Heart left ventricle (tissue), 16 donors: ENCODE results near the gene TRAF2. TPM values are rescaled to one million over a fixed set of nuclear protein-coding genes. Genes with fewer than 3 reads are reported as not detected.
"Not testable (repeated sequence)": the region's sequence is repeated elsewhere in the genome, so short reads cannot be mapped to it uniquely, and the experiment has no call there.

Experiments
- ATAC-seq, 4 donors: fragments of 200-7000 bp; cut with Tn5 transposase; one replicate each; pipeline ENCODE4 v1.9.1; 2020 to 2022; ENCODE audit warnings: moderate library complexity in 4 of 4, mild to moderate bottlenecking in 3 of 4, moderate number of reproducible peaks in 1 of 4
- DNase-seq, 5 donors: peaks; one replicate each; pipeline ENCODE4 v3.0.0-alpha.2; 2020
- H3K27ac ChIP-seq, 12 donors: fragments of 200-600 bp; sonication (generic) in 4 of 12; one replicate each; pipeline versions ENCODE4 v1.5.0 to v1.8.0; 2016 to 2022; ENCODE audit warnings: mild to moderate bottlenecking in 2 of 12
- H3K27me3 ChIP-seq, 9 donors: fragments of 200-600 bp; sonication (generic) in 2 of 9; one replicate each; pipeline versions ENCODE4 v1.5.1 to v1.8.0; 2016 to 2022; ENCODE audit warnings: mild to moderate bottlenecking in 3 of 9
- H3K36me3 ChIP-seq, 9 donors: fragments of 200-600 bp; sonication (generic) in 2 of 9; one replicate each; pipeline versions ENCODE4 v1.5.0 to v1.8.0; 2018 to 2022; ENCODE audit warnings: mild to moderate bottlenecking in 2 of 9
- H3K4me1 ChIP-seq, 12 donors: fragments of 200-600 bp; sonication (generic) in 4 of 12; one replicate each; pipeline versions ENCODE4 v1.5.0 to v1.8.0; 2016 to 2022; ENCODE audit warnings: mild to moderate bottlenecking in 3 of 12
- H3K4me3 ChIP-seq, 12 donors: fragments of 200-600 bp; sonication (generic) in 4 of 12; one replicate each; pipeline versions ENCODE4 v1.5.0 to v1.8.0; 2017 to 2022; ENCODE audit warnings: mild to moderate bottlenecking in 9 of 12, moderate library complexity in 4 of 12
- H3K9me3 ChIP-seq, 12 donors: fragments of 200-600 bp; sonication (generic) in 4 of 12; one replicate each; pipeline versions ENCODE4 v1.5.0 to v1.8.0; 2016 to 2022; ENCODE audit warnings: mild to moderate bottlenecking in 1 of 12
- CTCF ChIP-seq, 12 donors: fragments of 200-600 bp; sonication (generic) in 4 of 12; IDR thresholded peaks; one replicate each; pipeline versions ENCODE4 v1.5.0 to v1.8.0; 2018 to 2022; ENCODE audit warnings: antibody characterized with exemption in 12 of 12, mild to moderate bottlenecking in 5 of 12
- POLR2A ChIP-seq, 2 donors: fragments of 450-650 bp; IDR thresholded peaks; one replicate each; pipeline ENCODE4 v1.6.1; 2017; ENCODE audit warnings: antibody characterized with exemption in 2 of 2, mild to moderate bottlenecking in 2 of 2, moderate library complexity in 2 of 2
- WGBS, 4 donors: extraction: QIAGEN DNeasy Blood & Tissue Kit in 2 of 4; methylation state at CpG; one replicate each; pipeline versions ENCODE4 v1.1.5 to v1.1.7; 2013 to 2018; 5-methylcytosine and 5-hydroxymethylcytosine counted together
- intact Hi-C, 10 donors: fragments of 100-400 bp; cut with DNase I; formaldehyde crosslinking; loops; one replicate each; pipeline versions ENCODE4 v1.11.1 to v1.14.2; 2022
- long read RNA-seq, 3 donors: library from polyadenylated mRNA; unstranded; transcript quantifications; one replicate each; pipeline ENCODE4 v2.0.0, GENCODE V29; 2020 to 2021
- polyA plus RNA-seq, 2 donors: library from polyadenylated mRNA; stranded (reverse); fragments of 200-250 nt; gene quantifications; one replicate each; pipeline ENCODE4 v1.2.3, GENCODE V29; 2013
- total RNA-seq, 9 donors: library from RNA; depleted of rRNA in 2 of 9; stranded (reverse); fragments of >200 nt in 2 of 9; fragmentation: NEBNext Ultra II Directional in 3 of 9; extraction: Animal tissue kit (Norgen Biotek cat#: 25700) in 3 of 9; gene quantifications; one replicate each; pipeline versions ENCODE4 v1.1.0 to v1.2.4, GENCODE V29; 2016 to 2023
- donor health status: ischemic (EF 13 %, LVEDD 7.1; RV severe dilation, severe dysfunction).
- donor health status: healthy with polysubstance abuse.
- donor health status: DM: no; HTN: yes; CAD: no.
- donor health status: DM: no; HTN: no; CAD: no.
- donor health status: ischemic (EF 25% LVEDD 6.9; RV normal size, moderate dysfunction).
- donor health status: ischemic (EF 25% LVEDD 5.7; RV mildly dilated, moderate dysfunction).
- donor health status: healthy.
- donor health status: DM: yes; HTN: yes; CAD: no.
- donor health status: ischemic (EF 35%, LVEDD 5.7; RV mildly dilated, moderate dysfunction).
- donor health status: nonischemic (EF 11% LVEDD 7.7; RV severe dilation, severe dysfunction).
- donor health status: DM: yes; HTN: yes; CAD: no.
- donor health status: PGD.
- donor health status: ischemic (EF 29% LVEDD 5.4; RV normal size, mild dysfunction).
- donor health status: nonischemic (EF 23%, LVEDD 6.1; RV moderate dilation, normal function).

TRAF2 gene
- total RNA-seq (10 to 100 TPM in 3 of 9 donors, 1 to 10 TPM in 6; 6.3 to 14.7 (median 9.1) TPM), polyA plus RNA-seq (10 to 100 TPM; 10.6 to 28.3 TPM)
- long read RNA-seq, donor 1, transcript TRAF2-201 (11 exons, 2,264 nt) = major isoform, 5 of 9 reads
- long read RNA-seq, donor 1, partial matches to known transcripts = 1 of 9 reads
- long read RNA-seq, donor 1, other reads (novel, unspliced or antisense) = 3 of 9 reads
- long read RNA-seq, donor 2, transcript TRAF2-201 (11 exons, 2,264 nt) = major isoform, 24 of 65 reads
- long read RNA-seq, donor 2, partial matches to known transcripts = 14 of 65 reads
- long read RNA-seq, donor 2, other reads (novel, unspliced or antisense) = 27 of 65 reads
- long read RNA-seq, donor 3, partial matches to known transcripts = 9 of 19 reads
- long read RNA-seq, donor 3, other reads (novel, unspliced or antisense) = 6 of 19 reads

DNA sequence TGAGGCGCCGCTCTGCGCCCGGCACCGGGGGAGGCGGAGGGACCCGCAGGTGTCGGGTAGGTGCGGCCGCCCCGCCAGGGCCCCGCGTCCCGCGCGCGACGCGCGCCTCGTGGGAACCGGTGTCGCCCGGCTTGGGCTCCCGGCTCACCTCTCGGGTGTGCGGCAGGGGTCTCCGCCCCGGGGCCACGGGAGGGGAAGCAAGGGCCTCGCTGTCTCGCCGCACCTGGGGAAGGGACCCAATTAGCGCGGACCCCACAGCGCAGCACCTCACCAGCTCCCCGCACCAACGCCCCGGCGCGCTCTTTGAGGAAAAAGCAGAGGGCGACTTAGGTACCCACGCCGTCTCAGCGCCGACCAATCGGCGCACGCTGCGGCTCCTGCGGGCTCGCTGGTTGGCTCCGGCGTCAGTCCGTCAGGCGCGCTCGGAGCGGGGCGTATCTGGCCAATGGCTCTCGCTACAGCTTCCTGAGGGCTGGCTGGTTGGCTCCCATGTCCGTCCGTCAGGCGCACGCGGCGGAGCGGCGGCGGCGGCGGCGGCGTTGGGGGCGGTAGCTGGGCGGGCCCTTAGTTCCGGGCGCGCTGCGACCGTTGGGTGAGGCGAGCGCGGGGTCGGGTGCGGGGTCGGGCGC, at the start of gene TRAF2:
Gene TRAF2, plus strand, starts transcription at position 567 of the 629 bp plus-strand sequence. CDS start 12,225 bp downstream, outside the sequence.
- intact Hi-C loops = loop anchor here in 7 of 10 donors (1.0 to 10.0 kb wide), 8 partner anchors 36 to 139 kb away; partner anchors contain the start of genes PHPT1 (in 3 of the 7), ABCA2 (in 1 of the 7) and FBXW5 (in 1 of the 7)
- ATAC-seq (peak; percentile 98 to 99 (median 98)), DNase-seq (peak; percentile 98 to 99 (median 99))
- WGBS, 4 donors = 0 to 1% (median 0%) methylated on average over 29 to 88 of the region's 88 CpGs
- Histone ChIP-seq H3K4me1 (peaks cover 5 to 56% (median 34%) of the 10 kb centered on the region in 12 donors), H3K27me3 (no peaks in the 10 kb centered on the region), H3K27ac (peak within 1 kb of the TSS in 11 of 12 donors; percentile 73 to 93 (median 87)), H3K36me3 (peaks cover 0 to 11% (median 0%) of the 10 kb centered on the region in 9 donors), H3K9me3 (no peaks in the 10 kb centered on the region), H3K4me3 (peak within 1 kb of the TSS; percentile 73 to 93 (median 84))
- TF ChIP-seq POLR2A (IDR thresholded peaks at IDR 0.05) = peak in 1 of 2 donors; percentile 85
- TF ChIP-seq CTCF (IDR thresholded peaks at IDR 0.05) = no peak

DNA sequence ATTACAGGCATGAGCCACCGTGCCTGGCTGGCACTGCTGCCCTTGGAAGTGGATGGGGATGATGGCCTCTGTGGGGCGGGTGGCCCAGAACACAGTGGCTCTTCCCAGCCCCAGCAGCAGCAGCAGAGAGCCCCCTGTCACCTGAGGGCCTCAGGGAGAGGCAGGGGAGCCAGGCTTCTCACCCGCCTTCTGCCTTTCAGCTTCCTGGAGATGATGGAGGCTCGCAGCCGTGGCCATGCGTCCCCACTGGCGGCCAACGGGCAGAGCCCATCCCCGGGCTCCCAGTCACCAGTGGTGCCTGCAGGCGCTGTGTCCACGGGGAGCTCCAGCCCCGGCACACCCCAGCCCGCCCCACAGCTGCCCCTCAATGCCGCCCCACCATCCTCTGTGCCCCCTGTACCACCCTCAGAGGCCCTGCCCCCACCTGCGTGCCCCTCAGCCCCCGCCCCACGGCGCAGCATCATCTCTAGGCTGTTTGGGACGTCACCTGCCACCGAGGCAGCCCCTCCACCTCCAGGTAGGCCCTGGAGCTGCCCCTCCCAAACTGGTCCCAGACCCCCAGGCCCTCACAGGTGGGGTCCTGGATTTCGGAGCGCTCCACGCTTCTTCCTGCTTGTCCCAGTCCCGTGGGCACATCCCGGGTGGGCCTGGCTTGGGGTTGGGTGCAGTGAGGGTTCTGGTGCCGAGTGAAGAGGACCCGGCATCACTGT, 49.0 kb upstream of the TRAF2 start:
- Histone ChIP-seq H3K27ac (no peak overlapping the region), H3K4me3 (no peak overlapping the region), H3K9me3 (no peaks in the 10 kb centered on the region), H3K27me3 (no peaks in the 10 kb centered on the region), H3K4me1 (peaks cover 0 to 19% (median 9%) of the 10 kb centered on the region in 12 donors), H3K36me3 (peaks cover 0 to 66% (median 29%) of the 10 kb centered on the region in 9 donors)
- no peak for TF ChIP-seq POLR2A (IDR thresholded peaks at IDR 0.05)
- ATAC-seq (no peak), DNase-seq (no peak)
- 85 to 93% (median 91%) methylated on average over 8 to 27 of the region's 27 CpGs for WGBS, 4 donors
- intact Hi-C loops = loop anchor here in 1 of 10 donors (5.0 kb wide), 1 partner anchor 35 kb away; no protein-coding TSS in a partner anchor

DNA sequence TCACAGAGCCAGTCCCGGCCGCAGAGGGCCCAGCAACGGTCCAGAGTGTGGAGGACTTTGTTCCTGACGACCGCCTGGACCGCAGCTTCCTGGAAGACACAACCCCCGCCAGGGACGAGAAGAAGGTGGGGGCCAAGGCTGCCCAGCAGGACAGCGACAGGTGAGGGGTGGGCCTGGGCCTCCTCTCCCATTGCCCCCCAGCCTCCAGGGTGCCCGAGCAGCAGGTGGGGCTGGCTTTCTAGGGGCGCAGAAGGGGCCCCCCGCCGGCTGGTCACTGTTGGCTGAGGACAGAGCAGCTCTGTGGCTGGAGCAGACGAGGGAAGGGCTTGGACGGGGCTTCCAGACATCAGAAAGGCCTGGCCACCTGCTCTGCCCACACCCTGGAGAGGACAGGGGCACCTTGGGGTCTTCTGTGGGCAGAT, 48.4 kb upstream of the TRAF2 start:
- DNase-seq, H3K27ac ChIP-seq, H3K4me3 ChIP-seq, H3K27me3 ChIP-seq, H3K9me3 ChIP-seq, ATAC-seq: not testable (repeated sequence)
- Histone ChIP-seq H3K4me1 (peaks cover 0 to 25% (median 13%) of the 10 kb centered on the region in 12 donors), H3K36me3 (peaks cover 0 to 61% (median 23%) of the 10 kb centered on the region in 9 donors)
- intact Hi-C loops = loop anchor here in 1 of 10 donors (5.0 kb wide), 1 partner anchor 36 kb away; no protein-coding TSS in a partner anchor
- 91 to 93% (median 92%) methylated on average over 12 to 15 of the region's 15 CpGs for WGBS, 4 donors

GRCh38 chr9:136838314-136839228, 47.7 kb upstream of the TRAF2 start:
- peaks cover 5 to 32% (median 20%) of the 10 kb centered on the region in 12 donors for H3K4me1 ChIP-seq
- H3K9me3 ChIP-seq = no peaks in the 10 kb centered on the region
- DNase-seq (no peak), ATAC-seq (no peak)
- no peak overlapping the region for H3K27ac ChIP-seq
- 81 to 89% (median 87%) methylated on average over 15 to 29 of the region's 29 CpGs for WGBS, 4 donors
- TF ChIP-seq CTCF (IDR thresholded peaks at IDR 0.05) (no peak), POLR2A (IDR thresholded peaks at IDR 0.05) (no peak)
- peaks cover 0 to 56% (median 22%) of the 10 kb centered on the region in 9 donors for H3K36me3 ChIP-seq
- peaks cover 0 to 10% (median 0%) of the 10 kb centered on the region in 9 donors for H3K27me3 ChIP-seq
- intact Hi-C loops = loop anchor here in 1 of 10 donors (5.0 kb wide), 1 partner anchor 36 kb away; no protein-coding TSS in a partner anchor
- no peak overlapping the region for H3K4me3 ChIP-seq
